Liver (tissue), 9 donors: ENCODE measurements around the gene ANKRD13A. TPM values are rescaled to one million over a fixed set of nuclear protein-coding genes. Genes with fewer than 3 reads are reported as not detected.

Source experiments
- DNase-seq: peaks from one replicate; pipeline ENCODE4 v3.0.0-alpha.2; 2017; ENCODE audit warnings: low spot score
- H3K27ac ChIP-seq, 2 donors: one replicate each; pipeline ENCODE4 v1.7.0; 2013; ENCODE audit warnings: inconsistent platforms in 2 of 2, low read length in 2 of 2, control low read depth in 1 of 2, low read depth in 1 of 2, mild to moderate bottlenecking in 1 of 2
- H3K27me3 ChIP-seq, 4 donors: one replicate each; pipeline versions ENCODE4 v1.6.1 to v1.7.0; 2013; ENCODE audit warnings: low read length in 3 of 4, inconsistent platforms in 1 of 4, mild to moderate bottlenecking in 1 of 4, moderate library complexity in 1 of 4; ENCODE audit not compliant: control insufficient read depth in 4 of 4, insufficient read depth in 4 of 4
- H3K36me3 ChIP-seq, 4 donors: one replicate each; pipeline versions ENCODE4 v1.6.1 to v1.7.0; 2013; ENCODE audit warnings: low read length in 3 of 4, mild to moderate bottlenecking in 3 of 4, low read depth in 1 of 4, moderate library complexity in 1 of 4; ENCODE audit not compliant: control insufficient read depth in 4 of 4, insufficient read depth in 3 of 4
- H3K4me1 ChIP-seq, 4 donors: one replicate each; pipeline versions ENCODE4 v1.6.1 to v1.7.0; 2013; ENCODE audit warnings: low read length in 3 of 4, mild to moderate bottlenecking in 3 of 4, moderate library complexity in 1 of 4; ENCODE audit not compliant: control insufficient read depth in 4 of 4, insufficient read depth in 4 of 4
- H3K4me3 ChIP-seq, 3 donors: one replicate each; pipeline versions ENCODE4 v1.6.1 to v1.7.0; 2013; ENCODE audit warnings: low read length in 3 of 3, control low read depth in 1 of 3, low read depth in 1 of 3, mild to moderate bottlenecking in 1 of 3
- H3K9ac ChIP-seq, 2 donors: one replicate each; pipeline ENCODE4 v1.7.0; 2013; ENCODE audit warnings: low read length in 2 of 2, mild to moderate bottlenecking in 2 of 2, moderate library complexity in 2 of 2, control low read depth in 1 of 2, low read depth in 1 of 2
- H3K9me3 ChIP-seq, 4 donors: one replicate each; pipeline versions ENCODE4 v1.6.1 to v1.7.0; 2013; ENCODE audit warnings: low read length in 3 of 4; ENCODE audit not compliant: control insufficient read depth in 4 of 4
- ATF3 ChIP-seq: IDR thresholded peaks from 2 replicates; pipeline ENCODE4 v1.6.1; 2016; ENCODE audit warnings: antibody characterized with exemption
- CTCF ChIP-seq: fragments of 150-350 bp; IDR thresholded peaks from 2 replicates; pipeline ENCODE4 v1.5.1; 2017; ENCODE audit warnings: improper control_type of control experiment, low read depth, low read length; ENCODE audit not compliant: missing input control
- EGR1 ChIP-seq, 2 donors: IDR thresholded peaks; 2 replicates each; pipeline ENCODE4 v1.6.1; 2016 to 2018; ENCODE audit warnings: antibody characterized with exemption in 2 of 2, low read depth in 2 of 2
- FOXA1 ChIP-seq: IDR thresholded peaks from 2 replicates; pipeline ENCODE4 v1.6.1; 2016; ENCODE audit warnings: antibody characterized with exemption
- FOXA2 ChIP-seq: IDR thresholded peaks from 2 replicates; pipeline ENCODE4 v1.6.1; 2016; ENCODE audit warnings: antibody characterized with exemption
- GABPA ChIP-seq, 2 donors: IDR thresholded peaks in 1 of 2; conservative IDR thresholded peaks in 1 of 2; 2 replicates each; pipeline ENCODE4 v1.6.1; 2016; ENCODE audit warnings: antibody characterized with exemption in 2 of 2, mild to moderate bottlenecking in 1 of 2, moderate library complexity in 1 of 2
- HNF4A ChIP-seq, 2 donors: conservative IDR thresholded peaks; 2 replicates each; pipeline ENCODE4 v1.6.1; 2016; ENCODE audit warnings: antibody characterized with exemption in 2 of 2, mild to moderate bottlenecking in 2 of 2
- HNF4G ChIP-seq: IDR thresholded peaks from 2 replicates; pipeline ENCODE4 v1.6.1; 2016; ENCODE audit warnings: antibody characterized with exemption
- JUND ChIP-seq, 2 donors: IDR thresholded peaks; 2 replicates each; pipeline ENCODE4 v1.6.1; 2016; ENCODE audit warnings: antibody characterized with exemption in 2 of 2
- MAX ChIP-seq: IDR thresholded peaks from 2 replicates; pipeline ENCODE4 v1.6.1; 2016; ENCODE audit warnings: antibody characterized with exemption
- NR2F2 ChIP-seq: IDR thresholded peaks from 2 replicates; pipeline ENCODE4 v1.6.1; 2016; ENCODE audit warnings: antibody characterized with exemption
- RAD21 ChIP-seq, 2 donors: IDR thresholded peaks; 2 replicates each; pipeline ENCODE4 v1.6.1; 2016; ENCODE audit warnings: antibody characterized with exemption in 2 of 2, mild to moderate bottlenecking in 2 of 2
- REST ChIP-seq: IDR thresholded peaks from 2 replicates; pipeline ENCODE4 v1.6.1; 2016; ENCODE audit warnings: antibody characterized with exemption, mild to moderate bottlenecking
- RXRA ChIP-seq, 2 donors: IDR thresholded peaks; 2 replicates each; pipeline ENCODE4 v1.6.1; 2017 to 2018; ENCODE audit warnings: antibody characterized with exemption in 2 of 2, mild to moderate bottlenecking in 1 of 2
- SP1 ChIP-seq: IDR thresholded peaks from 2 replicates; pipeline ENCODE4 v1.6.1; 2018; ENCODE audit warnings: antibody characterized with exemption, mild to moderate bottlenecking
- TAF1 ChIP-seq: conservative IDR thresholded peaks from 2 replicates; pipeline ENCODE4 v1.6.1; 2016; ENCODE audit warnings: antibody characterized with exemption, mild to moderate bottlenecking
- YY1 ChIP-seq: IDR thresholded peaks from 2 replicates; pipeline ENCODE4 v1.6.1; 2016; ENCODE audit warnings: antibody characterized with exemption, mild to moderate bottlenecking
- ZBTB33 ChIP-seq: IDR thresholded peaks from 2 replicates; pipeline ENCODE4 v1.6.1; 2016; ENCODE audit warnings: antibody characterized with exemption
- WGBS: extraction: QIAGEN DNeasy Blood & Tissue Kit; methylation state at CpG from one replicate; pipeline ENCODE4 v1.1.7; 2013; 5-methylcytosine and 5-hydroxymethylcytosine counted together
- polyA plus RNA-seq, 2 donors: library from polyadenylated mRNA; stranded (reverse) in 1 of 2; unstranded in 1 of 2; fragments of 200-250 nt in 1 of 2; fragments of >200 nt in 1 of 2; fragmentation: Nextera tagmentation in 1 of 2; extraction: Ambion mirVana in 1 of 2; gene quantifications; one replicate each; pipeline versions ENCODE4 v1.2.1 to v1.2.3, GENCODE V29; 2013 to 2015
- total RNA-seq, 2 donors: library from RNA; depleted of rRNA; stranded (reverse); fragments of >200 nt; gene quantifications; one replicate each; pipeline ENCODE4 v1.2.3, GENCODE V29; 2014
- donor health status: healthy.
- donor health status: healthy.
- donor health status: healthy.
- donor health status: healthy.
- donor health status: healthy.

Gene ANKRD13A
- total and polyA plus RNA-seq, 4 donors, result 7.0 to 40.5 (median 18.8) TPM

GRCh38 chr12:109995686-109996482 lies 3.3 kb upstream of the ANKRD13A start, which contains the start of gene GIT2 (continued):
- TF ChIP-seq CTCF (no peak), HNF4G (no peak), RXRA (IDR thresholded peaks at IDR 0.05) (peak in 1 of 2 donors; percentile 16), ATF3 (no peak)

- no peaks in the 10 kb centered on the region for H3K9me3 ChIP-seq
- H3K36me3 ChIP-seq, result peaks cover 0 to 2% (median 1%) of the 10 kb centered on the region in 4 donors
- DNase-seq, result no peak
- H3K4me3 ChIP-seq, result peak overlapping the region in 2 of 3 donors; percentile 1 to 92
- TF ChIP-seq EGR1 (IDR thresholded peaks at IDR 0.05; ENCODE audit: low read depth in 2 of 2) (no peak), RXRA (IDR thresholded peaks at IDR 0.05) (no peak), GABPA (IDR thresholded peaks at IDR 0.05 in 1 of 2, conservative IDR thresholded peaks at IDR 0.05 in 1 of 2) (no peak), CTCF (no peak), YY1 (peak; percentile 77), NR2F2 (peak; percentile 11), HNF4A (conservative IDR thresholded peaks at IDR 0.05) (no peak), ZBTB33 (no peak), HNF4G (no peak), MAX (peak; percentile 26), JUND (IDR thresholded peaks at IDR 0.05) (no peak), FOXA2 (no peak), SP1 (no peak), ATF3 (no peak), REST (no peak), RAD21 (IDR thresholded peaks at IDR 0.05) (no peak), TAF1 (no peak), FOXA1 (no peak)
- H3K9ac ChIP-seq, result no peak overlapping the region
- H3K4me1 ChIP-seq, result peaks cover 0 to 38% (median 23%) of the 10 kb centered on the region in 4 donors
- no peaks in the 10 kb centered on the region for H3K27me3 ChIP-seq
- H3K27ac ChIP-seq, result peak overlapping the region in 1 of 2 donors; percentile 88
- 50% methylated on average over 2 of the region's 2 CpGs for WGBS
These were observed 2.8 kb upstream of the ANKRD13A start for GRCh38 chr12:109996483-109996853.
